Naive thymus-derived CD4-positive, alpha-beta T cell (primary cell): ENCODE measurements around the gene PTBP3. TPM values are rescaled to one million over a fixed set of nuclear protein-coding genes. Genes with fewer than 3 reads are reported as not detected.
A peak's percentile ranks its signal among the peaks of the same experiment; 100 is the strongest.

Experiments
- ATAC-seq: fragments of 150-1000 bp; cut with Tn5 transposase; 2 replicates; pipeline ENCODE4 v1.10.0; 2021; ENCODE audit warnings: mild to moderate bottlenecking, moderate library complexity
- CTCF ChIA-PET: fragments of 350-600 bp; sonication (Branson Sonifier 250); formaldehyde crosslinking; loops from one replicate; lab custom pipeline; 2021; ENCODE audit warnings: antibody characterized with exemption; lab: Charles Lee
- POLR2A ChIA-PET: fragments of 350-600 bp; sonication (Branson Sonifier 250); formaldehyde crosslinking; loops from one replicate; lab custom pipeline; 2021; ENCODE audit warnings: antibody characterized with exemption, inconsistent platforms; lab: Charles Lee
- DNase-seq, 9 donors: peaks; one replicate each; pipeline versions ENCODE4 v3.0.0 to v3.0.0-alpha.2; 2020 to 2022; ENCODE audit warnings: mixed read lengths in 1 of 9
- H3K27ac ChIP-seq: one replicate; pipeline ENCODE4 v1.7.0; 2013; ENCODE audit warnings: mild to moderate bottlenecking, low read depth, low read length, moderate library complexity
- H3K27me3 ChIP-seq, 2 donors: one replicate each; pipeline ENCODE4 v1.7.0; 2013; ENCODE audit warnings: low read length in 2 of 2, mild to moderate bottlenecking in 2 of 2, moderate library complexity in 2 of 2; ENCODE audit not compliant: control insufficient read depth in 2 of 2, insufficient read depth in 2 of 2
- H3K36me3 ChIP-seq, 3 experiments: 1 replicate in 2 of 3; 2 replicates in 1 of 3; pipeline ENCODE4 v1.7.0; 2013; ENCODE audit warnings: low read length in 3 of 3, mild to moderate bottlenecking in 3 of 3, moderate library complexity in 1 of 3; ENCODE audit not compliant: insufficient read depth in 3 of 3, control insufficient read depth in 2 of 3
- H3K4me1 ChIP-seq, 2 donors: one replicate each; pipeline ENCODE4 v1.7.0; 2013; ENCODE audit warnings: low read length in 2 of 2, mild to moderate bottlenecking in 2 of 2, moderate library complexity in 1 of 2; ENCODE audit not compliant: control insufficient read depth in 2 of 2, insufficient read depth in 2 of 2
- H3K4me3 ChIP-seq: 2 replicates; pipeline ENCODE4 v1.7.0; 2013; ENCODE audit warnings: mild to moderate bottlenecking, low read length
- H3K9me3 ChIP-seq, 3 experiments: 1 replicate in 2 of 3; 2 replicates in 1 of 3; pipeline ENCODE4 v1.7.0; 2013; ENCODE audit warnings: low read length in 3 of 3; ENCODE audit not compliant: control insufficient read depth in 2 of 3
- H3K27ac Mint-ChIP-seq, 9 donors: one replicate each; pipeline ENCODE4 v1.8.0; 2020 to 2022; ENCODE audit warnings: mixed read lengths in 9 of 9, mild to moderate bottlenecking in 8 of 9, moderate library complexity in 5 of 9, inconsistent platforms in 2 of 9
- H3K27me3 Mint-ChIP-seq, 5 donors: one replicate each; pipeline ENCODE4 v1.8.0; 2021 to 2022; ENCODE audit warnings: mixed read lengths in 5 of 5, mild to moderate bottlenecking in 1 of 5
- H3K36me3 Mint-ChIP-seq, 5 donors: one replicate each; pipeline ENCODE4 v1.8.0; 2020 to 2022; ENCODE audit warnings: mixed read lengths in 5 of 5, mild to moderate bottlenecking in 3 of 5, inconsistent platforms in 1 of 5
- H3K4me1 Mint-ChIP-seq, 7 donors: one replicate each; pipeline ENCODE4 v1.8.0; 2020 to 2022; ENCODE audit warnings: mixed read lengths in 7 of 7, mild to moderate bottlenecking in 3 of 7, inconsistent platforms in 1 of 7
- H3K4me3 Mint-ChIP-seq, 10 donors: one replicate each; pipeline ENCODE4 v1.8.0; 2020 to 2022; ENCODE audit warnings: mild to moderate bottlenecking in 10 of 10, mixed read lengths in 10 of 10, moderate library complexity in 6 of 10, inconsistent platforms in 2 of 10
- H3K9me3 Mint-ChIP-seq, 11 donors: one replicate each; pipeline ENCODE4 v1.8.0; 2020 to 2022; ENCODE audit warnings: mixed read lengths in 11 of 11, mild to moderate bottlenecking in 4 of 11, inconsistent platforms in 1 of 11, moderate library complexity in 1 of 11
- intact Hi-C, 2 donors: fragments of 100-400 bp; cut with micrococcal nuclease; formaldehyde crosslinking; loops; one replicate each; pipeline ENCODE4 v1.15.1; 2023
- polyA plus RNA-seq, 2 donors: library from polyadenylated mRNA; unstranded; fragments of 300-500 nt; fragmentation: Illumina TruSeq; gene quantifications; one replicate each; pipeline ENCODE4 v1.2.3, GENCODE V29; 2021
- total RNA-seq, 6 experiments: library from RNA in 5 of 6; stranded (reverse) in 5 of 6; gene quantifications; 1 replicate in 5 of 6; 2 replicates in 1 of 6; pipeline ENCODE4 v1.2.3 and lab custom pipeline; 2021 to 2026

The PTBP3 gene, protein sequence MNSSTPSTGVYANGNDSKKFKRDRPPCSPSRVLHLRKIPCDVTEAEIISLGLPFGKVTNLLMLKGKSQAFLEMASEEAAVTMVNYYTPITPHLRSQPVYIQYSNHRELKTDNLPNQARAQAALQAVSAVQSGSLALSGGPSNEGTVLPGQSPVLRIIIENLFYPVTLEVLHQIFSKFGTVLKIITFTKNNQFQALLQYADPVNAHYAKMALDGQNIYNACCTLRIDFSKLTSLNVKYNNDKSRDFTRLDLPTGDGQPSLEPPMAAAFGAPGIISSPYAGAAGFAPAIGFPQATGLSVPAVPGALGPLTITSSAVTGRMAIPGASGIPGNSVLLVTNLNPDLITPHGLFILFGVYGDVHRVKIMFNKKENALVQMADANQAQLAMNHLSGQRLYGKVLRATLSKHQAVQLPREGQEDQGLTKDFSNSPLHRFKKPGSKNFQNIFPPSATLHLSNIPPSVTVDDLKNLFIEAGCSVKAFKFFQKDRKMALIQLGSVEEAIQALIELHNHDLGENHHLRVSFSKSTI
- total RNA-seq: 100 to 1,000 TPM in 4 of 5 experiments, 10 to 100 TPM in 1; 99.2 to 148 (median 124) TPM
- polyA plus RNA-seq: 10 to 100 TPM; 28.8 to 39.8 TPM
- total RNA-seq (lab: John Stamatoyannopoulos, UW): 161 reads per million, percentile 91 among the genes with 10 or more reads in this experiment

DNA sequence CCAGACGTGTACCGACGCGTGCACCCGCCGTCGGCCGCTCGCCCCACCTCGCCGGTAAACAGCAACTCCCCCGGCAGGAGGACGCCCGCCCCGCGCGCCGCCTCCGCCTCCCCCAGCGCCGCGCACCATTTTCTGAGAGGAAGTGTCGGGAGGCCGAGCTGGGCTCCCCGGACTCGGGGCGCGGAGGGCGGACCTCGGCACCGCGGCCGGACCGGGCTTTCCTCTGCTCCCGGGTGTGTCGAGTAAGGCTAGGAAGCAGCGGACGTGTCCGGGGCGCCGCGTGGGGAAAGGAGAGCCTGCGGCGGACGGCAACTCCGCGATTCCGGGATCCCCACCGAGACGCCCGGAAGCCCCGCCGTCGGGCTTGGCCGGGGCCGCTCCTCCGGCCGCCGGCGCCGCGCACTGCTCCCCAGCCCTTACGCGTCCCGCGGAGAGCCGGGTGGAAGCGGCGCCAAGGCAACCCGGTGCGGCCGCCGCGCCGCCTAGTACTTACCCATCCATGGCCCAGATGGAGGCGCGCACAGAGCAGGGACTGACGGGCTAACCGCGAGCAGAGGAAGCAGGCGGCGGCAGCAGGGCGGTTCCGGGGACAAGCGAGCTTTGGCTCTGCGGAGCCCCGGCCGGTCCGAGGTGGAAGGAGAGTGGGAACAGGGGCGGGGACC lies at the start of gene PTBP3:
PTBP3 (minus strand) TSS at position 643 of the 662 bp plus-strand sequence. CDS start 35,754 bp downstream, outside the sequence.
- Mint-ChIP-seq H3K36me3 (peaks cover 0 to 7% (median 0%) of the 10 kb centered on the region in 5 donors), H3K4me1 (peaks cover 27 to 52% (median 43%) of the 10 kb centered on the region in 7 donors), H3K9me3 (peaks cover 0 to 1% (median 0%) of the 10 kb centered on the region in 11 donors), H3K27me3 (no peaks in the 10 kb centered on the region), H3K4me3 (peak within 1 kb of the TSS; percentile 89 to 99 (median 96)), H3K27ac (peak within 1 kb of the TSS; percentile 89 to 97 (median 95))
- H3K4me3 ChIP-seq: peak within 1 kb of the TSS; percentile 88
- intact Hi-C loops: loop anchor here (1.0 to 10.0 kb wide), 27 partner anchors 16 to 1078 kb away; partner anchors contain the start of genes DNAJC25 (in 2 of the 2), FKBP15 (in 2 of the 2), INIP (in 2 of the 2) and KIAA1958 (in 2 of the 2)
- H3K36me3 ChIP-seq: peaks cover 0 to 8% (median 0%) of the 10 kb centered on the region in 3 experiments
- H3K4me1 ChIP-seq: peaks cover 19 to 21% of the 10 kb centered on the region in 2 donors
- H3K27ac ChIP-seq: peak within 1 kb of the TSS; percentile 95
- ChIA-PET CTCF (interaction anchor here (0.8 to 1.0 kb wide), 2 partner anchors 13 to 235 kb away, joined by 3 to 4 read pairs; no protein-coding TSS in a partner anchor), POLR2A (interaction anchor here (0.7 to 2.4 kb wide), 17 partner anchors 8 to 818 kb away, joined by 3 to 20 read pairs (median 4); partner anchors contain the start of genes DNAJC25, HSDL2, SLC31A2 and SUSD1)
- H3K9me3 ChIP-seq: no peaks in the 10 kb centered on the region
- peak; percentile 64 for ATAC-seq
- peak; percentile 64 to 78 (median 74) for DNase-seq
- no peaks in the 10 kb centered on the region for H3K27me3 ChIP-seq

GRCh38 chr9:112382501-112383364 lies 49.3 kb upstream of the PTBP3 start:
- ATAC-seq: no peak

DNA sequence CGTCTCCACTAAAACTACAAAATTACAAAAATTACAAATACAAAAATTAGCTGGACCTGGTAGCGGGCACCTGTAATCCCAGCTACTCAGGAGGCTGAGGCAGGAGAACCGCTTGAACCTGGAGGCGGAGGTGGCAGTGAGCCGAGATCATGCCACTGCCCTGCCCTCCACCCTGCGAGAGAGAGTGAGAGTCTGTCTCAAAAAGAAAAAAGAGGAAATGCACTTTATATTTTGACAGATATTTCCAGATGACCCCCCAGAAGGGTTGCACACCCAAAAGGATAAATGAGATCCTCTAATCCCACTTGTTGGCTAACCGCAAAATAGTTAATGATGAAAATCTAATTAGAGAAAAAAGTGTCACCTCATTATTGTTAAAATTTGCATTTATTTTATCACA lies 48.6 kb upstream of the PTBP3 start:
- H3K4me1 Mint-ChIP-seq: peaks cover 31 to 63% (median 52%) of the 10 kb centered on the region in 7 donors

More at GRCh38 chr9:112382501-112383364, 49.3 kb upstream of the PTBP3 start:
- Mint-ChIP-seq H3K4me3 (peak overlapping the region in 3 of 10 donors; percentile 5 to 25 (median 7)), H3K36me3 (peaks cover 0 to 10% (median 2%) of the 10 kb centered on the region in 5 donors), H3K4me1 (peaks cover 26 to 56% (median 45%) of the 10 kb centered on the region in 7 donors), H3K9me3 (no peaks in the 10 kb centered on the region), H3K27me3 (no peaks in the 10 kb centered on the region), H3K27ac (peak overlapping the region in 2 of 9 donors; percentile 11 to 66)
- Histone ChIP-seq H3K4me3 (no peak overlapping the region), H3K27ac (no peak overlapping the region), H3K27me3 (no peaks in the 10 kb centered on the region), H3K4me1 (peaks cover 13 to 20% of the 10 kb centered on the region in 2 donors), H3K36me3 (peaks cover 0 to 8% (median 0%) of the 10 kb centered on the region in 3 experiments), H3K9me3 (no peaks in the 10 kb centered on the region)
- intact Hi-C loops: no loop called here
- no peak for DNase-seq
- ChIA-PET POLR2A (no interaction called here), CTCF (no interaction called here)

GRCh38 chr9:112380825-112381221 lies 47.4 kb upstream of the PTBP3 start:
- Mint-ChIP-seq H3K27ac (peak overlapping the region; percentile 84 to 99 (median 94)), H3K27me3 (no peaks in the 10 kb centered on the region), H3K4me1 (peaks cover 24 to 66% (median 54%) of the 10 kb centered on the region in 7 donors), H3K4me3 (peak overlapping the region; percentile 86 to 100 (median 99)), H3K36me3 (peaks cover 0 to 6% (median 0%) of the 10 kb centered on the region in 5 donors), H3K9me3 (no peaks in the 10 kb centered on the region)
- ATAC-seq (no peak), DNase-seq (peak in 3 of 9 donors; percentile 10 to 24 (median 12))
- no peaks in the 10 kb centered on the region for H3K27me3 ChIP-seq
- intact Hi-C loops: loop anchor here in 1 of 2 donors (2.0 kb wide), 1 partner anchor 370 kb away; the partner anchor contains the start of gene SNX30
- CTCF ChIA-PET: no interaction called here
- H3K27ac ChIP-seq: peak overlapping the region; percentile 85
- peaks cover 0 to 8% (median 0%) of the 10 kb centered on the region in 3 experiments for H3K36me3 ChIP-seq
- H3K4me1 ChIP-seq: peaks cover 14 to 17% of the 10 kb centered on the region in 2 donors
- H3K9me3 ChIP-seq: no peaks in the 10 kb centered on the region
- POLR2A ChIA-PET: interaction anchor here (2.0 to 2.6 kb wide), 3 partner anchors 48 to 107 kb away, joined by 11 to 20 read pairs (median 13); partner anchors contain the start of genes KIAA1958 and PTBP3
- peak overlapping the region; percentile 78 for H3K4me3 ChIP-seq

More for the DNA sequence above, 48.6 kb upstream of the PTBP3 start:
- H3K27ac Mint-ChIP-seq: no peak overlapping the region
- H3K4me3 Mint-ChIP-seq: peak overlapping the region in 2 of 10 donors; percentile 25 to 86
- CTCF ChIA-PET: no interaction called here
- no peaks in the 10 kb centered on the region for H3K27me3 Mint-ChIP-seq
- ATAC-seq (no peak), DNase-seq (no peak)
- Histone ChIP-seq H3K27ac (no peak overlapping the region), H3K27me3 (no peaks in the 10 kb centered on the region), H3K9me3 (no peaks in the 10 kb centered on the region), H3K4me3 (no peak overlapping the region), H3K4me1 (peaks cover 17 to 20% of the 10 kb centered on the region in 2 donors), H3K36me3 (peaks cover 0 to 8% (median 0%) of the 10 kb centered on the region in 3 experiments)
- intact Hi-C loops: no loop called here
- POLR2A ChIA-PET: no interaction called here
- peaks cover 0 to 5% (median 3%) of the 10 kb centered on the region in 5 donors for H3K36me3 Mint-ChIP-seq
- no peaks in the 10 kb centered on the region for H3K9me3 Mint-ChIP-seq

DNA sequence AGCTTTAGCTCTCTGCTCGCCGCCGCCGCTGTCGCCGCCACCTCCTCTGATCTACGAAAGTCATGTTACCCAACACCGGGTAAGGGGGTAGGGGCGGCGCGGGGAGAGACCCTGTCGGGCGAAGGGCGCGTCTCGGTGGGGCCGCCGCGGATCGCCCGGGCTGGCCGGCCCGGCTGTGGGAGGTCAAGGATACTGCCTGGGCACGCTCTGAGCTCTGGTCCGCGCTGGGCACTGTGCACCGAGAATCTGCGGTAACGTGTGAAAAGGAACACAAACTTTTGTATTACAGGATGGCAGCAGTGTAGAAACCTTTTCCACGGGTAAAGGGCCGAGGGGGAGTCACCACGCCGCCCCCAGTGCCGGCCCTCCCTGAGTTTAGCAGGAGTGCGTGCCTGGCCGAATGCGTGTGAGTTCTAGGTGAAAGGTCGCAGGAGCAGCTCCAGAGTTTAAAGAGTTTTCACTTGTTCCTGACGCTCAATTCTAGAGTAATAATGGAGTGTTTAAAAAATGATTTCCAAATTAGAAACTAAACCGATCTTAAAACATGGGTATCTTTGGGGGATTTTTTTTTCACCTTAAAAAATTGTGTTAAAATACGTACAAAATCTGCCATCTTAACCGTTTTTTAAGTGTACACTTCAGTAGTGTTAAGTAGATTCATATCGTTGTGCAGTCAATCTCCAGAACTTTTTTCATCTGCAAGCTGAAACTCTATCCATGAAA lies 46.8 kb upstream of the PTBP3 start, which contains the start of gene HSDL2:
HSDL2 (plus strand) TSS at position 7 of the 723 bp plus-strand sequence; CDS start at position 63, 56 bp downstream.
- Histone ChIP-seq H3K36me3 (peaks cover 0 to 8% (median 0%) of the 10 kb centered on the region in 3 experiments), H3K9me3 (no peaks in the 10 kb centered on the region), H3K27me3 (no peaks in the 10 kb centered on the region), H3K4me3 (peak within 1 kb of the TSS; percentile 78), H3K27ac (peak within 1 kb of the TSS; percentile 85), H3K4me1 (peaks cover 14 to 17% of the 10 kb centered on the region in 2 donors)
- Mint-ChIP-seq H3K9me3 (peaks cover 0 to 1% (median 0%) of the 10 kb centered on the region in 11 donors), H3K27me3 (no peaks in the 10 kb centered on the region), H3K36me3 (peaks cover 0 to 8% (median 4%) of the 10 kb centered on the region in 5 donors), H3K4me3 (peak within 1 kb of the TSS; percentile 86 to 100 (median 99)), H3K4me1 (peaks cover 24 to 66% (median 54%) of the 10 kb centered on the region in 7 donors), H3K27ac (peak within 1 kb of the TSS; percentile 84 to 99 (median 97))
- ChIA-PET CTCF (interaction anchor here (0.7 to 1.5 kb wide), 2 partner anchors 19 to 58 kb away, joined by 3 to 4 read pairs; no protein-coding TSS in a partner anchor), POLR2A (interaction anchor here (0.7 to 2.6 kb wide), 12 partner anchors 24 to 484 kb away, joined by 3 to 20 read pairs (median 4); partner anchors contain the start of genes KIAA1958, PTBP3 and UGCG)
- intact Hi-C loops: loop anchor here in 1 of 2 donors (2.0 kb wide), 1 partner anchor 371 kb away; the partner anchor contains the start of gene SNX30
- ATAC-seq (no peak), DNase-seq (peak in 5 of 9 donors; percentile 6 to 21 (median 16))
